SHP77 (cell line): ENCODE measurements around the gene MSRB2.
"Not testable (repeated sequence)": the region's sequence is repeated elsewhere in the genome, so short reads cannot be mapped to it uniquely, and the experiment has no call there.

Source experiments
- DNase-seq, 2 experiments: peaks; one replicate each; lab custom pipeline; 2025; lab: John Stamatoyannopoulos, UW

The MSRB2 gene

GRCh38 chr10:23070092-23070912, 25.1 kb upstream of the MSRB2 start:
- not testable (repeated sequence) for DNase-seq

GRCh38 chr10:23070913-23071218, 24.5 kb upstream of the MSRB2 start:
- DNase-seq: no peak

- DNase-seq: not testable (repeated sequence)
These were observed 22.8 kb upstream of the MSRB2 start for GRCh38 chr10:23072593-23072992.

GRCh38 chr10:23073527-23073926, 21.9 kb upstream of the MSRB2 start:
- DNase-seq: no peak

GRCh38 chr10:23075672-23076071, 19.7 kb upstream of the MSRB2 start:
- no peak for DNase-seq

- no peak for DNase-seq
These were observed 17.3 kb upstream of the MSRB2 start for GRCh38 chr10:23078114-23078513.

GRCh38 chr10:23079700-23080099, 15.7 kb upstream of the MSRB2 start:
- DNase-seq: no peak

GRCh38 chr10:23080262-23080661, 15.1 kb upstream of the MSRB2 start:
- DNase-seq: no peak

GRCh38 chr10:23081221-23081750, 14.1 kb upstream of the MSRB2 start:
- no peak for DNase-seq

GRCh38 chr10:23081891-23082290, 13.5 kb upstream of the MSRB2 start:
- DNase-seq: no peak

GRCh38 chr10:23088609-23089008, 6.8 kb upstream of the MSRB2 start:
- DNase-seq: peak; percentile 35 to 39

GRCh38 chr10:23094786-23095403, 484 bp upstream of the MSRB2 start:
- DNase-seq: no peak

- DNase-seq: no peak
These were observed 805 bp downstream of the MSRB2 start for GRCh38 chr10:23095966-23096801.

GRCh38 chr10:23096802-23097549, 1.6 kb downstream of the MSRB2 start:
- DNase-seq: no peak

- no peak for DNase-seq
These were observed 3.7 kb downstream of the MSRB2 start for GRCh38 chr10:23099079-23099478.

GRCh38 chr10:23099816-23100215, 4.4 kb downstream of the MSRB2 start:
- DNase-seq: no peak

- no peak for DNase-seq
These were observed 5.1 kb downstream of the MSRB2 start for GRCh38 chr10:23100331-23101030.

- DNase-seq: peak; percentile 81 to 86
These were observed 11.1 kb downstream of the MSRB2 start for GRCh38 chr10:23106331-23107072.

- DNase-seq: no peak
These were observed 15.5 kb downstream of the MSRB2 start for GRCh38 chr10:23110722-23111516.
